GM19238 (cell line): ENCODE data around the gene DCLRE1B.

Experiments used
- DNase-seq: peaks from one replicate; pipeline ENCODE4 v3.0.0; 2011; ENCODE audit warnings: low spot score; ENCODE audit not compliant: insufficient read length

DCLRE1B gene

DNA sequence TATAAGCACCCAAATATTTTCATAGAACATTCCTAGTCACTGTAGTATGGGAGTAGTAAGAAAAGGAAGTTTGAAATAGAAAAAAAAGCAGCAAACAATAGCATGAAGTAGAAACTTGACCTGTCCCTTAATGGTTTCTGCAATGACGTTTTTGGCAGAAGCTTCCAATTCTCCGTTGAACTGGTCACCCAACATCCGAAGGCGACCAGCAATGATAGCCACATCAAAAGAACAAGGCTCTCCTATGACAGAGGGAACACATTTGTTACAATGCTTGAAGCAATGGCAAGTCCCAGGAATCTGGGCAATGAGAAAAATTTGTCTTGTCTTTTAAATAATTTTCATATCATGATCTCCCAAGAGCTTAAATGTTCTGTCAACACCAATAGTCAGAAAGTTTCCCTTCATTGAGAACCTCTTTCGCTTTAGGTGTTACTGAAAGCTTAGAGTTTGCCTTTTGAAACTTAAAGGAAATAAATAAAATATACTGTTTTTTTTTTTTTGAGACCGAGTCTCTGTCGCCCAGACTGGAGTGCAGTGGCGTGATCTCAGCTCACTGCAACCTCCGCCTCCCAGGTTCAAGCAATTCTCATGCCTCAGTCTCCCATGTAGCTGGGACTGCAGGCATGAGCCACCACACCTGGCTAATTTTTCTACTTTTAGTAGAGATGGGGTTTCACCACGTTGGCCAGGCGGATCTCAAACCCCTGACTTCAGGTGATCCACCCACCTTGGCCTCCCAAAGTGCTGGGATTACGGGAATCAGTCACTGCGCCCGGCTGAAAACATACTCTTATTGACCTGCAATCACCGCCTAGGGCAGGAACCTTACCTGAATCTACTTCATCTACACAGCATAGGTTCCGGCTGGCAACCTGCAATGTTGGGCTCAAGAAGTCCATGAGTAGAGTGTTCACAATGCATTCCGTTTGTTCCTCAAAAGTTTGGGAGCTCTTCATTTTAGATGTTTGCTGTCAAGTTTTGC is 18.4 kb upstream of the DCLRE1B start:
- no peak for DNase-seq

DNA sequence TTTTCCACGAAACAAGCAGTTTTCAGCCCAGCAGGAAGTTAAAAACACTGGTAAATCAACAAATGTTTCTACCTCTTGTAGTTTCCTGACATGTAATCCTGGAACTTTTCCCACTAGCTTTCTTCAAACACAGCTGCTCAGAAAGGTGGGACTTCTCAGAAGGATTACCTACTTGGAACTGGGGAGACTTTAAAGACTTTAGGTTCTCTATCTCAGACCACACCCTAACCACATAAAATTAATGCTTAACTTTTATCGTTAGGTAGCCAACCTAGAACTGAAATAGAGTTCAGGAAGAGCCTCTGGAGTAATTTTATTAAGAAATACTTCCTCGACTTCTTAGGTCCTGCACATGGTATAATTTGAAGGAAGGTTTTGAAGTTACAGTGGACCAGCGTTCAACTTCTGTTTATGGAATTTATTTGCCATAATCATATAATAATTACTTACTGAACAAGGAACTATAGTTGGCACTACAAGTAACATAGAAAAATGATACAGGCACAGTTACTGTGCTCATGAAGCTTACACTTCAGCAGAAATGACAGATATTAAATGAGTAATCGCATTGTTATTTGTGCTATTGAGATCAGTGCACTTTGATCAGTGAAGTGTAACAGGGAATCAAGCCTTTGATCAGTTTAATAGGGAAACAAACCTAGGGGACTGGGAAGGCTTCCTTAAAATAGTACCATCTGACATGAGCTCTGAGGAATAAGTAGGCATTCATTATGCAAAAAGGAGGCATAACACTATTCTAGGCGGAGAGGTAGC is 17.5 kb upstream of the DCLRE1B start, which contains the start of gene BCL2L15:
Gene BCL2L15, minus strand, starts transcription at position 180 of the 774 bp plus-strand sequence. CDS start 206 bp downstream, outside the sequence.
- no peak for DNase-seq

DNA sequence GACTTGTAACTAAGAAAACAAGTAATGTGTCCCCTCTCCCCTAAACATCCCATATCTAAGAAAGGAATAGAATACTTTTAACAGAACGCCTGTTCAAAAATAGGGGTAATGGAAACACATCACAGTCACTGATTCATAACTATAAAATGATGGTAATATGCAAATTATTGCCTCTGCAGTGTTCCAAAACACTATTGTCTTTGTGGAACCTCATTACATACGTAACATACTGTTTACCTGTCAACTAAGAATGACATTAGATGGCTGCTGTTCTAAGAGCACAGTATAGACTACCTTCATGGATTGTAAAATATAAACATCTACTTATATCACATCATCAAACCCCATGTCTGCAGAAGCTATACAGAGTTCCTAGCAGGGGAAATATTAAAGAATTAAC is 14.3 kb upstream of the DCLRE1B start:
- DNase-seq, result no peak

DNA sequence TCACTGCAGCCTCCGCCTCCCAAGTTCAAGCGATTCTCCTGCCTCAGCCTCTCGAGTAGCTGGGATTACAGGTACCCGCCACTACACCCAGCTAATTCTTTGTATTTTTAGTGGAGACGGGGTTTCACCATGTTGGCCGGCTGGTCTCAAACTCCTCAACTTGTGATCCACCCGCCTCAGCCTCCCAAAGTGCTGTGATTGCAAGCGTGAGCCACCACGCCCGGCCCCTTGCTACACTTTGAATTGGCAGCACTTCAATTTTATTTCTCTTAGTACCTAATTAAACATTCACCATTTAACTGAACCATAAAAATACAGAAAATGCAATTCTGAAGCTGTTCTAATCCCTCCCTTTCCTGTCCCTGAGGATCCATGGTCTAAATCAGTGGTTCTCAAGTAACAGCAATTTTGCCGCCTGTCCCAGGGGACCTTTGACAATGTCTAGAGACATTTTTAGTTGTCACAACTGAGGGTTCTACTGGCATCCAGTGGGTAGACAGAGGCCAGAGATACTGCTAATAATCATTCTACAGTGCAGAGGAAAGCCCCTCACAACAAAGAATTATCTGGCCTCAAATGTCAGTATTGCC is 13.4 kb upstream of the DCLRE1B start:
- DNase-seq, result no peak

DNA sequence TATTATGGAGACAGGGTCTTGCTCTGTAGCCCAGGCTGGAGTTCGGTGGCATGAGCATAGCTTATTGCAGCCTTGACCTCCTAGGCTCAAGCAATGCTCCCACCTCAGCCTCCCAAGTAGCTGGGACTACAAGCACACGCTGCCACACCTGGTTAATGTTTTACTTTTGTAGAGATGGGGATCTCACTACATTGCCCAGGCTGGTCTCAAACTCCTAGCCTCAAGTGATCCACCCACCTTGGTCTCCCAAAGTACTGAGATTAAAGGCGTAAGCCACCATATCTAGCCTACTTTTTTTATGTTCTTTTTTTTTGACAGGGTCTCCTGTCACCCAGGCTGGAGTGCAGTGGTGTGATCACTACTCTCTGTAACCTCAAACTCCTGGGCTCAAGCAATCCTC is 11.9 kb upstream of the DCLRE1B start:
- no peak for DNase-seq

DNA sequence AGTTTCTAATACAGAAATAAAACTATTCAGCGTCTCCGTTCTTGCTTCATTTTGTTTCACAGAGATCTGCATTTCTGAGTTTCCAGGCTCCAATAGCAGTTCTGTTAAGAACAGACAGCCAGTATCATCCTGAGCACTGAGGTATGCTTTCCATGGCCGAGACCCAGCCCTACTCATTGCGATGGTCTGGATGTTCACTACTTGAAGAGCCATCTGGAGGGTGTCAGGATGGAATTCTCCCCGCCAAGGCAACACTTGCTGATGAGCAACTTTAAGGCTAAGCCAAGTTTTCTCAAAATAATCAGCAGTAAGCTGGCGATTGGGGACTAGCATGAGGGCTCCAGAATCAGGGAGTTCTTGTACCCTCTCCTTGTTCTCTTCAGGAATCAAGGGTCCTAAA is 10.0 kb upstream of the DCLRE1B start:
- DNase-seq, result no peak

DNA sequence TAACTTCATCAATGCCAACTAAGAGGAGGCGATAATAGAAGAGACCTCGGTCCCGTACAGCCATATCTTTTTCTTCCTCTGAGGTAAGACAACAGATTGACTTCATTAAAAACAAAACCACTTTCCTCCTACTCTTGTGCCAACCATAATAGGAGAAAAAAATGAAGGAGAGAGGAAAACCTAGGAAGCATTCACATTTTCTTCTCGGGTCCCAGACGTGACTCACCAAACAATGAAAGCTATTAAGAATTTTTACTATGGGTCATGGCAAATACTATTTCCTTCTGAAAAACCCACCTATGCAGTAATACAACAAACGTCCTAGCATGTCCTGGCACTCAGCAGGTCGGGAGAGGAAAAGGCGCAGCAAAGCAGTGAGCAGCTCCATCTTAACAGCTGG is 9.2 kb upstream of the DCLRE1B start:
- no peak for DNase-seq

DNA sequence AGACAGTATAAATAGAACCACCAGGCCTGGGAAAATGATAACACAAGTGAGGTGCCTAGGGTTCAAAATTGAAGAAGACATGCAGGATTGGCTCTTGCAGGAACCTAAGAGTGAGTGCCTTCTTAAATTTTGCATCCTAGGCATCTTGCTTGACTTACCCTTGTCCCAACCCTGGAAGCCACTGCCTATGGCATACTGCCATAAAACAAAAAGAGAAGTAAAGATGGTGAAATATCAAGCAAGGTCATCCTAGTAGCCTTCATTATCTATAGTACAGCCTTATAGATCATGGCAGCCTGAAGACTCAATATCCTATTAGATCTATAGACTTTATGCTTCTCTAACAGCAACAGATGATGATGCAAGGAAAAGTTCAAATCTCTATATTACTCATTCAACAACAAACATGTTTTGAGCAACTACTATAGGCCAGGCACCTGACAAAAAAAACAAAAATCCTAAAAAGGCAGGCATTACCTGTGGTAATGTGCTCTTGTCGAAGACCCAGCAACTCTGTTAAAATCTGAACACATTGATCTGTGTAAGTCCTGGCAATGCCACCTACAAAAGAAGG is 6.8 kb upstream of the DCLRE1B start:
- DNase-seq, result no peak

DNA sequence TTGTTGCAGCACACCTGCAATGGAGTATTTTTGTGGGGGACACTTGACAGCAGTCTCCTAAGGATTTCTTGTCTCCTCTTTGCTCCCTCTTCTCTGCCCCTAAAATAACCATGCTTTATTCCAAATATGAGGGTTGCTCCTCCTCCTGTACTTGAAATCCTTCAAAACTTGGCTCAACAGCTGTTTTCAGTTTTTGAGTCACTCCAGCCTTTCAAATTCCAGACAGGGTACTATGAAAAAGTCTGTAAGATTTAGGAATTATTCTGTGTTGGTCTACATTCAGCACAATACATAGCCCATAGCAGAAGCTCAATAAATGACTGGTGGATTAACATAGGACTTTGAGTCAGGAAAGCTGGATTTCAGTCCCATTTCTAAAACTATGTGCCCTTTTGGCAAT is 6.0 kb upstream of the DCLRE1B start:
- DNase-seq, result no peak

DNA sequence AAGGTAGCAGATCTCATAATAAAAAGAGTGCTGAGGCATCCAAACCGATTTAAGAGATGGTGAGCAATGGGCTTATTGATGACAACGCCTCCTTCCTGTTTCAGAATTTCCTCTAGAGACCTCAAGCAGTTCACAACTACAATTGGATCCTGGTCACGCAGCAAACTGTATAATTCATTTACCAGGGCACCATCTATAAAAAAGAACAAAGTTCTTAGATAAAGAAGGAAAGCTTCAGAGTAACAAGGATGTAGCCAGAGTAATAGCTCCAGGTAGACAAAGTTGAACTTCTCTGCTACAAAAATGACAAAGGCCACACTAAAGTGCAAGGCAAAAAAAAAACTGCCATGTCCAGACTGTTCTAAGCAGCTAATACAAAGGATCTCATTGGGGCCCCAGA is 3.9 kb upstream of the DCLRE1B start:
- DNase-seq, result no peak

DNA sequence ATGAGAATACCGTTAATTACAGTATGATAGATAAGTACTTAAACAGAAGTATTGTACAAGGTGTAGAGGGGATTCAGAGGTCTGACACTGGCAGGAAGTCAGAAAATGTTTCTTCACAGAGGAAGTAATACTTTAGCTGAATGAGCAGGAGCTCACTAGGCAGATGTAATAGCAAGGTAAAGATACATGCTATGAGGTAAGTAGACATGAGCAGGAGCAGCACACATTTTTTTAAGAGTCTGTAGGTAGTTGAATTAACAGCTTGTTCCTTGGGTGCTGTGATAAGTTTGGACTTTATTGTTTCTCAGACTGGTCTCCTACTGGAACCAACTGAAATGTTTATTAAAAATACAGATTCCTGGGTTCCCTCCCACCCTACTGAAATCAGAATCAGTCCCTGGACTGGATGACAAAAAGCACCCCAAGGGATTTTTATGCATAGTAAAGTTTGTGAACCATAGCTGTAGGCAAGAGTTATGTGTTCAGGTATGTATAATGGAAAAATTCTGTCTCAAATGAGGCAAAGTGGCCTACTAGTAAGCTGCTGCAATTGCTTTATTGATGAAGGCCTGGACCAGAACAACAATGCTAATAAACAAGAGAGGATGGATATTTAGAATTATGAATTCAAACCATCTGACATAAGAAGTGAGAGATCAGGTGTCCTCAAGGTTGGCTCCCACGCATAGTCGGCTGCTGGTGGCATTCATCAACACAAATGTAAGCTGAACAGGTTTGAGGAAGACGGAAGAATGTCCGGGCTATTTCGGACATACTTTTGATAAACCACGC is 1.4 kb upstream of the DCLRE1B start:
- DNase-seq, result no peak

DNA sequence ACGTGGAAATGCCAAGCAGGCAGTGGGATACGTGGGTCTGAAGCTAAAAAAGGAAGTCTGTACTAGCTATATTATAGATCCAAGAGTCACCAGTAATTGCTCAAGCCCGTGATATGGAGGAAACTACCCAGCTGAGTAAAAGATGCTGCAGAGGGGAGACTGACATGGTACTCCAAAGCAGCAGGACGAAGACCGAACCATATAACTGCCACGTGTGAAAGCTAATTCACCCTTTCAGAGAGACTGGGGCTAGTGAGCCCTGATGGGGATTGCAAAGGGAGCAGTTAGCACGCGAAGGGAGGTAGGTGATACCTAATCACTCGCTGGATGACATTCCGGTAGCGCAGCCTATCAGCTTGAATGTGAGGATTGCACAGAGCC is 843 bp upstream of the DCLRE1B start:
- no peak for DNase-seq

DNA sequence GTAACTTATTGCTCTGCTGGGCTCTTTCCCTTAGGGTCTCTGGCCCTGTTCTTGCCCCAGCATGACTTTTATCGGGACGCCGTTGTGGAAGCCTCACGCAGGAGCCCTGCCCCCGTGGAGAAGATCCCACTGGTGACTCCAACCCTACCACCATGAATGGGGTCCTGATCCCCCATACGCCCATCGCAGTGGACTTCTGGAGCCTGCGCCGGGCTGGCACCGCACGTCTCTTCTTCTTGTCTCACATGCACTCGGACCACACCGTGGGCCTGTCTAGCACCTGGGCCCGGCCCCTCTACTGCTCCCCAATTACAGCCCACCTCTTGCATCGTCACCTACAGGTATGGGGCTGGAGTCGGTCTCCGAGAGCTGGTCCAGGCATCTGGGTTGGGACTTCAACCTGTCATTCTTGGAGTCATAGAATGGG is 322 bp downstream of the DCLRE1B start:
- no peak for DNase-seq

DNA sequence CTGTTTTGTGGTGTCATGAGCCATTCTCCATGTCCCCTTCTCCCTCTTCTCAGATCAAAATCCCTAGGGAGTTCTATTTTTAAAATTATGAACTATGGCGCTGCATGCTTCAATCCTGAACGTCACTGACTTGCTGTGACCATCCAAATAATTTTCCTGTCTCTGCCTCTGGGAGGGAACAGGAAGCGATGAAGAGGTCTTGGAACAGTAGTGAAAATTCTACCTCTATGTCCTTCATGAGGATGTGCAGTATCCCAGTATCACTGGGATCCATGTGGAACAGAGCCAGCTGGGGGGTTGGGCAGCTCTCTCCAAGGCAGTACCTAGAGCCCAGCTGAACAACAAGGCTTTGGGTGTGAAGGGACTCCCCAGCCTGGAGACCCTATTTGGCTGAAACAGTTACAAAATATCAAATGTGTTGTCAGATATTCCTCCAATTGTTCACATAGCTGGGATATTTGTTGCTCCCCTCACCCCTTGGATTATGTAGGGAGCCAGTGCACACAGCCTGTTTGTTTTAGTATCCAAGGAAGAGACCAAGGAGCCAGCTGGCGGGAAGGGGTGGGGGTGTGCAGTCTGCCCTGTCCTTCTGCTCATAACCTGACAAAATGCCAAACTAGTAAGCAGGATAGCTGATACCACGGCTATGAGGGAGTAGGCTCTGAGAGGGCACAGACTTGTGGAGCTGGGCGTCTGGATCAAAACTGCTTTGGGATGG is 7.6 kb downstream of the DCLRE1B start:
- no peak for DNase-seq

DNA sequence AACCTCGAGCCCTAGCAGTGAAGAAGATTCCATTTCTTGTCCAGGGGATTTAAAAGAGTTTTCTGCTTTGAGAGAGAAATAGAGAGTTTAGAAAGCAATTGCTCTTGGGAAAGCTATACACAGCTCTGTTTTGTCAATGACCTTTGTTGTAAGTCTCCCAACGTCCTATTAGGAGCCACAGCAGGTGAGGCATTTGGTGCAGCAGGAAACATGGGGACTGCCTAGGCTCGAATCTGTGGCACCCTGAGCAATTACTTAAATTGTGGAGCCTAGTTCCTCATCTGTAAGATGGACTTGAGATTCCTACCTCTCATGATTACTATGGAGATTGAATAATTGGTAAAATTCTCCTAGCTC is 8.2 kb downstream of the DCLRE1B start:
- no peak for DNase-seq

DNA sequence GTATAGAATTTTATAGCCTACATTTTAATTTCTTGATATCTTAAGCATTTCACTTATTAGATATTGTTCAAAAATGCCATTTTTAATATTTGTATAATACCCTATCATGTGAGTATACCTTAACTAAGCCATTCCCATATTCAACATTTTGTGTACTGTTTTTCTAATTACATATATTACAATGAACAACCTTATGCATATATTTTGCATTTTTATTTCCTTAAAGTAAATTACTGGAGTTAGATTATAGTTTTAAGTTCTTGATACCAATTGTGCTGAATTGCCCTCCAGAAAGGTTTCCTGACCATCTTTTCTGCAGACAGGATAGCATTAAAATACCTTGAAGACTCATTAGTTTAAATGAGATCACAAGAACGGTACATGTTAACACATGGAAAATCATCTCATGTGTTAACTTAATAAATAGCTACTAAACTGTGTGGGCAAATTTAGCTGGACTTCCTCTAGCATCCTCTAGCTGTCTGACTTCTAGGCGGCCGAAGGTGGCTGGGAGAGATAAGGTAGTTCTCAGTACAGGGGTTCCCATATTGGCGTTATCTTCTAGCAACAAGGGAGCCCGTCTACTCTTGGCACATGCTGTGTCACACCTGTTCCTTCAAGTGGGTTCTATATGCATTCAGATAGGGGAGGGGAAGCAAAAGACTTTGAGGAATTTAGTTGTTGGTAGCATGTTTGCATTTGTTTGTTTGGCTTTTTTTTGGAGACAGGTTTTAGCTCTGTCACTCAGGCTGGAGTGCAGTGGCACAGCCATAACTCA is 8.9 kb downstream of the DCLRE1B start:
- DNase-seq, result no peak

DNA sequence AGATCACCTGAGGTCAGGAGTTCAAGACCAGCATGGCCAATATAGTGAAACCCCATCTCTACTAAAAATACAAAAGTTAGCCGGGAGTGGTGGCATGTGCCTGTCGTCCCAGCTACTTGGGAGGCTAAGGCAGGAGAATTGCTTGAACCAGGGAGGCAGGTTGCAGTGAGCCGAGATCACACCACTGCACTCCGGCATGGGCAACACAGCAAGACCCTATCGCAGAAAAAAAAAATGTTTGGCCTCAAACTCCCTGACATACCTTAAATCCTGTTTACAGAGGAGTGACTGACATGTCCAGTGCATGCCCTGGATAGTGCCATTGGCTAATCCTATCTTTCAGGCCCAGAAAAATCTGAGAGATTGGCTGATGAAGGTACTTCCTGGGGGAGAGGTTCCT is 11.8 kb downstream of the DCLRE1B start:
- no peak for DNase-seq

DNA sequence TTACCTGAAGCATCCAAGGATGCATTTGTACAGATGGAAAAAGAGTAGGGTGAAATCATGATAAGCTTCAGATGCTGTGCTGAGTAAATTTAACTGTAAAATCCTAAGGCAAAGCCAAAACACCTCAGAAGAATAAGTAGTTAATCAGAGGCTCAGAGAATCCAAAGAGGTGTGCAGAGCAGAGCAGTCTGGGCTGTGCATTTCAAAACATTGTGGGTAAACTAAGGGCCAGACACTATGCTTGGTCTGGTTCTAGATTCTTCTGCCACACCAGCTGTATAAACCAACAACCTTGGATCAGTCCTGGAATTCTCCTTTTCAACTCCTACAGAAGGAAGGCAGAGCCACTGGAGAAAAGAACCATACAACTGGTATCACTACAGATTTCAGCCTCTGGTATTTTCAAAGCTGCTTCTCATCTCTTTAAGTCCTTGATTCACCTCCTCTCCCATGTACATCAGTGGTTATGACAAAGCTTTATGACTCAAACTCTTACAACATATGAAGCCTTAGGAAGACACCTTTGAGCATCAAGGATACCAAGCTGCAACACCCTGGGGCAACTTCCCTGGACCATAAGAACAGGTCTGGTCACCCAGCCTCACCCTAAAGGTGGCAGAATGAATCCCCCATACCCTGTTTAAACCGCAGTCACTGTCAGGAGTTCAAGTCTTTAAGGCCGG is 12.4 kb downstream of the DCLRE1B start:
- no peak for DNase-seq

DNA sequence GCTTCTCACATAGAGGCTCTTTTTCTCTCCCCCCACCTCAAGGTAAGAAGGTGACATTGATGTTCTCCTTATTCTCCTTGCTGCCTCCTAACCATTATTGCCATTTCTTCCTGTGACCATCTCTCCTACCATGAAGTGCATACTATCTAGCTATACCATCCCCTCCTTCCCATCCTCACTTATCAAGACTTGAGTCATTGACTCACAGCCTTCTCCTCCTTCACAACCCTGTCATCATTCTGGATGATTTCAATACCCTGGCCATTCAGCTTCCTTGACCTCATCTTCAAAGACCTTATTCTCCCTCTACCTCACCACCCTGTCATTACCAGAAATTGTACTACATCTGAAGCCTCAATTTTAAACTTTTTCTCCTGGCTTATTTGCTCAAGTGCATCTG is 13.1 kb downstream of the DCLRE1B start:
- DNase-seq, result no peak
